ENCODE results near the gene NUCKS1.

GRCh38 chr1:205763980-205764379 is 14.0 kb upstream of the NUCKS1 start:
- no peak for TF ChIP-seq YY1 (IDR thresholded peaks at IDR 0.05; ENCODE audit: insufficient read depth, insufficient read length)
- TF ChIP-seq ZNF274 (IDR thresholded peaks at IDR 0.05; ENCODE audit: low read depth, low read length) = no peak
